GM20000 (cell line): ENCODE data around the gene ANO10.
A peak's percentile ranks its signal among the peaks of the same experiment; 100 is the strongest.

Experiments
- DNase-seq: peaks from one replicate; pipeline ENCODE4 v3.0.0; 2012; ENCODE audit warnings: low spot score
- TF ChIP-seq, protein P1 (sequence below): IDR thresholded peaks from 2 replicates; pipeline ENCODE4 v1.5.1; 2012; ENCODE audit warnings: mild to moderate bottlenecking, control low read depth; ENCODE audit errors: extremely low read depth, missing control alignments

Gene ANO10

DNA sequence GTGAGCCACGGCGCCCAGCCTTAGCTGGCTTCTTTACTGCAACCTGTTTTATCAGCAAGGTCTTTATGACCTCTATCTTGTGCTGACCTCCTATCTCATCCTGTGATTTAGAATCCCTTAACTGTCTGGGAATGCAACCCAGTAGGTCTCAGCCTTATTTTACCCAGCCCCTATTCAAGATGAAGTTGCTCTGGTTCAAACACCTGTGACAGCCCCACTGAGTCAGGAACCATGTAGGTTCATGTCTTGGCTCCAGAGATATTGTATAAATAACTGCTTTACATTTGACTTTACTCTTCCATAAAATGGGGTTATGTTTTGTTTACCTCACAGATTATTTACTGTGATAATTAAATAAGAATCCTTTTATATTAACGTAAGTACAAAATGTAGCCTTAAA lies 27.1 kb upstream of the ANO10 start:
- TF ChIP-seq, protein P1, sequence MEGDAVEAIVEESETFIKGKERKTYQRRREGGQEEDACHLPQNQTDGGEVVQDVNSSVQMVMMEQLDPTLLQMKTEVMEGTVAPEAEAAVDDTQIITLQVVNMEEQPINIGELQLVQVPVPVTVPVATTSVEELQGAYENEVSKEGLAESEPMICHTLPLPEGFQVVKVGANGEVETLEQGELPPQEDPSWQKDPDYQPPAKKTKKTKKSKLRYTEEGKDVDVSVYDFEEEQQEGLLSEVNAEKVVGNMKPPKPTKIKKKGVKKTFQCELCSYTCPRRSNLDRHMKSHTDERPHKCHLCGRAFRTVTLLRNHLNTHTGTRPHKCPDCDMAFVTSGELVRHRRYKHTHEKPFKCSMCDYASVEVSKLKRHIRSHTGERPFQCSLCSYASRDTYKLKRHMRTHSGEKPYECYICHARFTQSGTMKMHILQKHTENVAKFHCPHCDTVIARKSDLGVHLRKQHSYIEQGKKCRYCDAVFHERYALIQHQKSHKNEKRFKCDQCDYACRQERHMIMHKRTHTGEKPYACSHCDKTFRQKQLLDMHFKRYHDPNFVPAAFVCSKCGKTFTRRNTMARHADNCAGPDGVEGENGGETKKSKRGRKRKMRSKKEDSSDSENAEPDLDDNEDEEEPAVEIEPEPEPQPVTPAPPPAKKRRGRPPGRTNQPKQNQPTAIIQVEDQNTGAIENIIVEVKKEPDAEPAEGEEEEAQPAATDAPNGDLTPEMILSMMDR, result no peak

DNA sequence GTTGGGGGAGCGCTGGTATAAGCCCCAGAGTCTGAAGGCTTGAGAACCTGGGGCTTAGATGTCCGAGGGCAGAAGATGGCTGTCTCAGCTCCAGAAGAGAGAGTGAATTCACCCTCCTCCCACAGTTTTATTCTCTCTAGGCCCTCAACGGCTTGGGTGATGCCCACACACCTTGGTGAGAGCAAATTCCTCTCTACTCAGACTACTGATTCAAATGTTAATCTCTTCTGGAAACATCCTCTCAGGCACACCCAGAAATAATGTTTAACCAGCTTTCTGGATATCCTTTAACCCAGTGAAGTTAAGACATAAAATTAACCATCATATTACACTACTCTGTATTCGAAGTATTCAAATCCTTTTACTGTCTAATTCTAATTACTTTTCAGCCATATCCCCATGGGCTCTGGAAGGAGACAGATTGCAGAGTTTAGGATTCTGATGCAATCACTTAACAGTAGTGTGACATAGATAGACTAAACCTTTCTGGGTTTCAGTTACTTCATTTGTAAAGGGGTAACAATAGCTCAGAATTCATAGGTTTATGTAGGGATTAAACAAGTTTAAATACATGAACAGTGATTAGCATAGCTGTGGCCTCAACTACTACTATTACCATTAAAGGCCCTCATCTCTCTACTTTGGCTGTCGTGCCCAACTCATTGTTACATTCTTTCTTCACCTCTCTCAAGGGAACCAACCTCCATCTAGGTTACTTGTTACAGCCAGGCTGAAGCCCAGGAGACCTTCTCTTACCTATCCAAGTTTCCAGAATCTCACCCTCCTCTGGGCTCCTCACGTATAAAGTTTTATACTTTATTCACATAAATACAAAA lies 25.7 kb upstream of the ANO10 start:
- no peak for DNase-seq

More for the DNA sequence above, 27.1 kb upstream of the ANO10 start:
- no peak for DNase-seq

DNA sequence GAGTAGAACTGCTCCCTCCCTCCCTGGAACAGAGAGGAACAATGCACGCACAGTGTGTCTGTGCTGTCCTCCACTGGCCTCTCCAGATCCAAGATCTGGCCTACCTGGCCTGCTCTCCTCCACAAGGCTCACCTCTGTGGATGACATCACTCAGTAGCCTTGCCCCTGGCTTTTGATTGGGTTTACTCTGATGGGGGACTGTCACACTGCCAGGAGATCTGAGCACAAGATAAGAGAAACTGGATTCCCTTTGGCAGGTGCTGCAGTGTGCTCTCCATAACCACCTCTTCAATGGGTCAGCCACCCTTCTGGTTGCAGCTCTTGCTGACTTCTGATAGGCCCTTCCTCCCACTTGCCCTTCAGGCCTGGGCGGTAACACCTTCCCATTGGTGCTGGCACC lies 22.6 kb upstream of the ANO10 start:
- TF ChIP-seq, protein P1, result no peak
- no peak for DNase-seq

More for the DNA sequence above, 25.7 kb upstream of the ANO10 start:
- TF ChIP-seq, protein P1, result no peak

DNA sequence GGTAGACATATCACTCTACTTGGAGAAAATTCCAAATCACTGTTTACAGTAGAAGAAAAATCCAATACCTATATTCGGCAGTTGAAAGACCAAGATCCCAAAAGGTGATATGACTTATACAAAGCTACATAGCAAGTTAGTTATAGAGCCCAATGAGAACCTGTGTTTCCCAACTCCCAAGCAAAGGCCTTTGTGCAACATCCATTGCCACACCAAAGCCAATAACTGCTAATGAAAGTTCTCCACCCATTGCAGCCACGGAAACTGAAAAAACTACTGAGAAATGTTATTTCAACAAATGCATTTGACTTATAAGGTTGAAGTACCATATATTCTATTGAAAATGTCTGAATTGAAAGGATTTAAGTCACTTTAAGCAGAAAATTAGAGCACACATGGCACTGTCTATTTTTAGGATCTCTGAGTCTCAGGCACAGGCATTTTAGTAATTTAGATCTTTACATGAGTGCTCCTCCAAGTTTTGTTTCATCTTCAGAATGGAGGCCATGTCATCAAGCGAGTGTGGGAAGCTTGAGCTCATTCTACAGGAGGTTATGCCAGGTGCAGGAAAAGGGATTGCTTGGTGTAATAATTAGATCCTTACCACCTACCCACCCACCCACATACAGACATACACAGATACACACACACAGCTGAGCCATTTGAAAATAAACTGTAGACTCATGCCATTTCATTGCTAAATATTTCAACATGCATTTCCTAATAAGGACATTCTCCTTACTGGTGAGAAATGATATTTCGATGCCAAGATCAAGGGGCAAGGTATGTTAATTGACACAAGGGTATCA lies 19.7 kb upstream of the ANO10 start:
- DNase-seq, result no peak
- TF ChIP-seq, protein P1, result no peak

DNA sequence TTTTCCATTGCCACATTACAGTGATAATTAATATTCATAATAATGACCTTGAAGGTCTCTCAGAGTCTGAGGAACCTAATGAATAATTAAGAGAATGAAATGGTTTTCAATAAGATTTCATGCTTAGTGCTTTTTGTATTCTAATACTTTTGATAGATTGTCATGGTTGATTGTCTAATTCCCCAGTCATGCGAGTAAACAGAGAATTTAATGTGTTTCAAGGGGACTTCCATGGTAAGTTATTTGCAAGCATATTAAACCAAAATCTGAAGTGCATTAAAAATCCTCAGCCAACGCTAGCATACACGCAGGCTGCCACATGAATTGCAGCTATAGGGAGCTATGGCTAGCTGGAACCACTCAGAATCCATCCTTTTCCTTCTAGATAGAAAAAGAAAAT lies 18.9 kb upstream of the ANO10 start:
- DNase-seq, result no peak
- TF ChIP-seq, protein P1, result no peak

DNA sequence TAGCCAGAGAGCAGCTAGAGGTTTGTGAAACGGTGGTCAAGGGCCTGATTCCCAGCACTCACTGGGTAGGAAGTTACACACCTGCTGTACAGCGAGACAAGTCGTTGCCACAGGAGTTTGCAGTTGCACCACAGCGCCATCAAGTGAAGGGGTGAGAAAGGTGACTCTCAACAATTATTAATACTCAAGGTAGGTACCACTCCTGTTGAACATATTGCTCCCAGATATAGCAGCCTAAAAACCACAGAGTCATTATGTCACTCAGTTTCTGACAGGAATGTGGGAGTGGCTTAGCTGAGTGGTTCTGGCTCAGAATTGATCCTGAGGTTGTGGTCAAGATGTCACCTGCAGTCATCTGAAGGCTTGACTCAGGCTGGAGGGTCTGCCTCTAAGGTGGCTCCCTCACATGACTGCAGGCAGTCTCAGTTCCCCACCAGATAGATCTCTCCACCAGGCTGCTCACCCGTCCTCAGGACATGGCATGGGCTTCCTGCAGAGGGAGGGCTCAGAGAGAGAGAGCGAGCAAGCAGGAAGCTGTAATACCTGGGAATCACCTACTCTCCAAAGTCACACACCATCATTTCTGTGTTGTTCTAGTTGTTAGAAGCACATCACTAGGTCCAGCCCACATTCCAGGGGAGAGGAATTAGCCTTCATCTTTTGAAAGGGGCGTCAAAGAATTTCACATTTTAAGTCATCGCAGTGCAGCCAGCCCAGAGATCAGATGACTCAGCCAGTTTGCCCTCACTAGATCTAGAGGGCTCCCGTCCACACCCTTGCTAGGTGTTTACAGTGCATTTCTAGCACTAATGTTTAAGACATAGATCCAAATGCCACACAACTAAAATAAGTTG lies 17.0 kb upstream of the ANO10 start:
- DNase-seq, result peak; percentile 25
- TF ChIP-seq, protein P1, result peak; percentile 40

DNA sequence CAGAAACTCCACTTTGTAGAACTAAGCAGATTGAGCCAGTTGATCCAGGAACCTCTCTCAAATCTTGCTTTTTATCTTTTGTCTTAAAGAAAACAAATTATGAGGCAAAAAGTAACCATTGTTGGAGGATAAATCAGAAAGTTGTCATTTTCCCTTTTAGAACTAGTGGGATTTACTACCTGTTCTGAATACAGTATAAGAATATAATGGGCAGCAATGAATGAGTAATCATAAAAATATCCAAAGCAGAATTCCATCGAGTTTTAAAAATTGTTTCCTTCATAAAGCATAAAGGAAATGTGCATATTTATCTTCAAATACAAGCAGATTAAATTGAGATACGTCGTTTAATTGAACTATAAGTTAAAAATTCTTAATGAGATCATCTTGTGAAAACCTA lies 15.9 kb upstream of the ANO10 start:
- TF ChIP-seq, protein P1, result no peak
- DNase-seq, result no peak
